Measurements from ENCODE around the gene IFIT1.
"Not testable (repeated sequence)": the region's sequence is repeated elsewhere in the genome, so short reads cannot be mapped to it uniquely, and the experiment has no call there.

IFIT1 gene

GRCh38 chr10:89403043-89403442, 10.6 kb downstream of the IFIT1 start:
- no peak for DNase-seq (ENCODE audit: low read depth)

DNA sequence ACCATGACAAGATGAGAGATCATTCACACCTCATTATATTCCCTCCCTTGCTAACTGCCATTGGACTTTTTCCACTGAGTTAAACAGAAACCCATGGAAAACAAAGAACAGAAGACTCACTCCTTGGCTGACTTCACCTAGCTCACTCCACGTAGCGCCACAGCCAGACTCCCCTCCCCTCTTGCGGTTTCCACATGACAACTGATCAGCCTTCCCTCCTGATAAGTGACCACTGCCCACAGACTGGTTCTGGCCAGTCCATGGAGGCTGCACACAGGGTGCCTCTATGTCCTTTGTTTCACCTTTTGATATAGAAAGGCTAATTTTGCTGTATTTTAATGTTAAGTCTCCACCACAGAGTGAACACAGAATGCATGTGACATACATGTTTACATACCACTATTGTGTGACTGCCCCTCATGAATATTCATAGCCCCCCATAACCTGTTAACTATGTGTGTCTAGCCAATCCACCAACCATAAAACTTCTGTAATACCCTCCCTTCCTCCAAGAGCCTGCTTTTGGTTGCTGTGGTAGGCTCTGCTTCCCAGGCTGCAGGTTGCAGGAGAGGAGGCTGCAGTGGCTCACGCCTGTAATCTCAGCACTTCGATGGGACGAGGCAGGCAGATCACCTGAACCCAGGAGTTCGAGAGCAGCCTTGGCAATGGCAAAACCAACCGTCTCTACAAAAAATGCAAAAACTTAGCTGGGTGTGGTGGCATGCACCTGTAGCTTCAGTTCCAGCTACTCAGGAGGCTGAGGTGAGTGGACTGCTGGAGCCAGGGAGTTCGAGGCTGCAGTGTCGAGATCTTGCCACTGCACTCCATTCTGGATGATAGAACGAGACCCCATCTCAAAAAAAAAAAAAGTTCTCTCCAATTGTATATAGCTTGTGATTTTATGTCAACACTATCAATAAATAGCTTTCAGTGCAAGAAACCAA, 12.0 kb downstream of the IFIT1 start:
- DNase-seq (ENCODE audit: low read depth): no peak

DNA sequence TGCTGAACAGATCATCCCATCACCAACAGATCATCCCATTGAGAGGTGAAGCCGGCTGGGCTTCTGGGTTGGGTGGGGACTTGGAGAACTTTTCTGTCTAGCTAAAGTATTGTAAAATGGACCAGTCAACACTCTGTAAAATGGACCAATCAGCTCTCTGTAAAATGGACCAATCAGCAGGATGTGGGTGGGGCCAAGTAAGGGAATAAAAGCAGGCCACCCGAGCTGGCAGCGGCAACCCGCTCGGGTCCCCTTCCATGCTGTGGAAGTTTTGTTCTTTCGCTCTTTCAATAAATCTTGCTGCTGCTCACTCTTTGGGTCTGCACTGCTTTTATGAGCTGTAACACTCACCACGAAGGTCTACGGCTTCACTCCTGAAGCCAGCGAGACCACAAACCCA, 13.8 kb downstream of the IFIT1 start:
- DNase-seq (ENCODE audit: low read depth): not testable (repeated sequence)

DNA sequence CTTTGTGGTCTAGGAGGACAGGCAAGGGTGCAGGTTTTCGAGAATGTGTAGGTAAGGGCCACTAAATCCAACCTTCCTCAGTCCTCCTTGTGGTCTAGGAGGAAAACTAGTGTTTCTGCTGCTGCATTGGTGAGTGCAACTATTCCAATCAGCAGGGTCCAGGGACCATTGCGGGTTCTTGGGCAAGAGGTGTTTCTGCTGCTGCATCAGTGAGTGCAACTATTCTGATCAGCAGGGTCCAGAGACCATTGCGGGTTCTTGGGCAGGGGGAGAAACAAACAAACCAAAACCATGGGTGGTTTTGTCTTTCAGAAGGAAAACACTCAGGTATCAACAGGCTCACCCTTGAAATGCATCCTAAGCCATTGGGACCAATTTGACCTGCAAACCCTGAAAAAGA, 15.4 kb downstream of the IFIT1 start:
- not testable (repeated sequence) for DNase-seq (ENCODE audit: low read depth)

- not testable (repeated sequence) for DNase-seq (ENCODE audit: low read depth)
These were observed 16.9 kb downstream of the IFIT1 start for GRCh38 chr10:89409282-89409681.

- DNase-seq (ENCODE audit: low read depth): not testable (repeated sequence)
These were observed 18.1 kb downstream of the IFIT1 start for GRCh38 chr10:89410551-89410950.

GRCh38 chr10:89411135-89411534, 18.7 kb downstream of the IFIT1 start:
- DNase-seq (ENCODE audit: low read depth): not testable (repeated sequence)

DNA sequence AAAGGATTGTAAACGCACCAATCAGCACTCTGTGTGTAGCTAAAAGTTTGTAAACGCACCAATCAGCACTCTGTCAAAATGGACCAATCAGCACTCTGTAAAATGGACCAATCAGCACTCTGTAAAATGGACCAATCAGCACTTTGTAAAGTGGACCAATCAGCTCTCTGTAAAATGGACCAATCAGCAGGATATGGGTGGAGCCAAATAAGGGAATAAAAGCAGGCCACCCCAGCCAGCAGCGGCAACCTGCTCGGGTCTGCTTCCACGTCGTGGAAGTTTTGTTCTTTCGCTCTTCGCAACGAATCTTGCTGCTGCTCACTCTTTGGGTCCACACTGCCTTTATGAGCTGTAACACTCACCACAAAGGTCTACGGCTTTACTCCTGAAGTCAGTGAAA, 19.9 kb downstream of the IFIT1 start:
- DNase-seq (ENCODE audit: low read depth): not testable (repeated sequence)

- DNase-seq (ENCODE audit: low read depth): no peak
These were observed 21.0 kb downstream of the IFIT1 start for GRCh38 chr10:89413398-89413912.

DNA sequence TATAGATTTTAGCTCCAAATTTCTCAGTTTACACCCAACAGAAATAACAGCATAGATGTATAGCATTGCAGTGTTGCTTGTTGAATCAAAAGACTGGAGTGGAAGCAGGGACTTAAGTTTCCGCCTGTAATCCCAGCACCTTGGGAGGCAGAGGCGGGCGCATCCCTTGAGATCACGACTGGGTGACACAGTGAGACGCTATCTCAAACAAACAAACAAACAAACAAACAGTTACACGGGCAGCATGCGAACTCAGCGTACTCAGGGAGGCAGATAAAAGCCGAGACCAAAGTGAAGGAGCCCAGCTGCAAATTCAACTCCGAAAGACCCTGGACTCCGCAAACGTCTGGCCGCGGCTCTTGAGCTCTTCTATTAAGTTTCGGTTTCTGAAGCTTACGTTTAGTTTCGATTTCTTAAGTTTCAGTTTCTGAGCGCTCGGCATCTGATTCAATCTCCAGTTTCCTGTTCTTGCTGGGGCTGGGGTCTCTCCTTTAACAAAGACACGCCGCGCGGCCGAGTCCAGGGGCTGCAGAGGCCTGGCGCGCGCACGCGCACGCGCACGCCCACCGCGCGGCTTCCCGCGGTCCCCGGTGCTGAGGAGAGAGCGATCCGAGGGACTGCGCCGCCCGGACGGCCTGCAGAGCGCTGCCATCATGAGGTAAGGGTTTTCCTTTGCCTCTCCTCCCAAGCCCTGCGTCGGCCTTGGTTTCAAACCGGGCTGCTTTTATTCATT, 21.9 kb downstream of the IFIT1 start, which contains the start of gene IFIT5:
Gene IFIT5 (plus strand): TSS at position 423 of the 733 bp plus-strand sequence. CDS start 231 bp downstream, at position 654.
- DNase-seq (ENCODE audit: low read depth): no peak

- no peak for DNase-seq (ENCODE audit: low read depth)
These were observed 22.7 kb downstream of the IFIT1 start for GRCh38 chr10:89414879-89415821.

- no peak for DNase-seq (ENCODE audit: low read depth)
These were observed 24.0 kb downstream of the IFIT1 start for GRCh38 chr10:89416465-89416864.

DNA sequence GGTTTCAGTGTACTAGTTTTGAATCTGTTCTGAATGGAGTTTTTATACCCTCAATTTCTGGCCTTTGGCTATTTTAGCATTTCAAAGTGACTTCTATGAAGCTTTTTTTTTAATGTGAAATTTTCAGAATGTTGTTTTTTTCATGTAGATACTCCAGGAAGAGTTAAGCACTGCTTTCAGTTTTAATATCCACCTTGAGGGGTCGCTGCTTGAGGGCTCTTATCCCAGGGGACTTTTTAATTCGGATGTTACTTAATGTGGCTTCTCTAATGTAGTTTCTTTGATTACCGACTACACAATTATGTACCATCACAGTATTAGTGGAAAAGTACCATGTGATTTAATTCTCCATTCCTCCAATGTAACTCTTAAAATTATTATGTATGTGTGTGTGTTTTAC, 27.1 kb downstream of the IFIT1 start:
- no peak for DNase-seq (ENCODE audit: low read depth)

- no peak for DNase-seq (ENCODE audit: low read depth)
These were observed 28.6 kb downstream of the IFIT1 start for GRCh38 chr10:89421018-89421476.

DNA sequence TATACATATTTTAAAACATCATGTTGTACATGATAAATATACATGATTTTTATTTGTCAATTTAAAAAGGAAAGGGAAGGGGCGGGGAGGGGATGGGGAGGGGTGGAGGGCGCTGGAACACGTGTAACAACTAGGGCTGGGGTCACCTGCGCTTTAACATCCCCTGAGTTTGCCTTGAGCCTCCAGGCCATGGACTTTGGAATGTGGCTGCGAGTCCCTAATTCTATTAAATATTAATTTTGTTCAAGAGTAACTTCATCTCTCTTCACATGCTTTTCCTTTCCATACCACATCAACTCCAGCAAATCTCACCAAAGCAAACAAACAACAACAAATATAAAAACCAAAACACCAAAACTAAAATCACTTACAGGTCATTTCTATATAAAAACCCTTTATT, 32.6 kb downstream of the IFIT1 start:
- no peak for DNase-seq (ENCODE audit: low read depth)

- DNase-seq (ENCODE audit: low read depth): no peak
These were observed 33.9 kb downstream of the IFIT1 start for GRCh38 chr10:89426230-89426868.

- DNase-seq (ENCODE audit: low read depth): no peak
These were observed 35.2 kb downstream of the IFIT1 start for GRCh38 chr10:89427629-89428028.

GRCh38 chr10:89428877-89429276, 36.5 kb downstream of the IFIT1 start:
- no peak for DNase-seq (ENCODE audit: low read depth)

DNA sequence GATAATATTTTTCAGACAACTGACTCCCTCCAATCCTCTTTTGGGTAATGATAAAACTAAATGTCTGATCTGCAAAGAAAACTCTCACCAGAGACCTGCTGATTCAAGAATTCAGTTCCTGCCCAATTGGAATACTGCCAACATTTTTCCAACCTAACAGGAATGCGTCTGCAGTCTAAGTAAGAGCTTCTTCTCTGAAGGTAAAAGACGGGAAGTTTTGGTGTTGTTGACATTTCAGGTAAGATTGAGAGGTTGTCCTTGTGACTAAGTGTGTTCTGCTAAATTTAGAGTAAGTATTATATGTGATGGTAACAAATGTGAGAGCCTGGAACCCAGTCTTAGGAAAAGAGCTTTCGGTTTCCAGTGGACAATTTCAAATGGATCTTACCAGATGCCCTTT, 39.6 kb downstream of the IFIT1 start:
- no peak for DNase-seq (ENCODE audit: low read depth)

GRCh38 chr10:89438525-89438924, 46.1 kb downstream of the IFIT1 start:
- DNase-seq (ENCODE audit: low read depth): no peak

Data from CMK (cell line).